Chondrocyte (in vitro differentiated cells): ENCODE data around the gene TMPRSS5. TPM values are rescaled to one million over a fixed set of nuclear protein-coding genes. Genes with fewer than 3 reads are reported as not detected.

Experiments used
- DNase-seq: peaks from one replicate; pipeline ENCODE4 v3.0.0; 2021; ENCODE audit warnings: mixed read lengths, low spot score
- H3K27ac Mint-ChIP-seq: one replicate; pipeline ENCODE4 v1.8.0; 2021; ENCODE audit warnings: mild to moderate bottlenecking, moderate library complexity, mixed read lengths; ENCODE audit not compliant: unreplicated experiment
- H3K27me3 Mint-ChIP-seq: 2 replicates; pipeline ENCODE4 v1.8.0; 2021; ENCODE audit warnings: low read depth, mixed read lengths
- H3K36me3 Mint-ChIP-seq: 2 replicates; pipeline ENCODE4 v1.8.0; 2021; ENCODE audit warnings: low read depth, mixed read lengths
- H3K4me1 Mint-ChIP-seq: 2 replicates; pipeline ENCODE4 v1.8.0; 2021; ENCODE audit warnings: low read depth, mild to moderate bottlenecking, mixed read lengths
- H3K4me3 Mint-ChIP-seq: one replicate; pipeline ENCODE4 v1.8.0; 2021; ENCODE audit warnings: mild to moderate bottlenecking, moderate library complexity, mixed read lengths; ENCODE audit not compliant: unreplicated experiment
- H3K9me3 Mint-ChIP-seq: 2 replicates; pipeline ENCODE4 v1.8.0; 2021; ENCODE audit warnings: low read depth, mixed read lengths
- total RNA-seq: library from RNA; stranded (reverse); gene quantifications from 3 replicates; pipeline ENCODE4 v1.2.1, GENCODE V29; 2021
- TF ChIP-seq, protein P1 (sequence below): fragments of 200-600 bp; sonication (generic); IDR thresholded peaks from 2 replicates; pipeline ENCODE4 v1.5.0; 2021; ENCODE audit warnings: antibody characterized with exemption, mild to moderate bottlenecking, moderate library complexity

TMPRSS5 gene
- total RNA-seq, 1 donor from 2014 or later, result 0.37 TPM

DNA sequence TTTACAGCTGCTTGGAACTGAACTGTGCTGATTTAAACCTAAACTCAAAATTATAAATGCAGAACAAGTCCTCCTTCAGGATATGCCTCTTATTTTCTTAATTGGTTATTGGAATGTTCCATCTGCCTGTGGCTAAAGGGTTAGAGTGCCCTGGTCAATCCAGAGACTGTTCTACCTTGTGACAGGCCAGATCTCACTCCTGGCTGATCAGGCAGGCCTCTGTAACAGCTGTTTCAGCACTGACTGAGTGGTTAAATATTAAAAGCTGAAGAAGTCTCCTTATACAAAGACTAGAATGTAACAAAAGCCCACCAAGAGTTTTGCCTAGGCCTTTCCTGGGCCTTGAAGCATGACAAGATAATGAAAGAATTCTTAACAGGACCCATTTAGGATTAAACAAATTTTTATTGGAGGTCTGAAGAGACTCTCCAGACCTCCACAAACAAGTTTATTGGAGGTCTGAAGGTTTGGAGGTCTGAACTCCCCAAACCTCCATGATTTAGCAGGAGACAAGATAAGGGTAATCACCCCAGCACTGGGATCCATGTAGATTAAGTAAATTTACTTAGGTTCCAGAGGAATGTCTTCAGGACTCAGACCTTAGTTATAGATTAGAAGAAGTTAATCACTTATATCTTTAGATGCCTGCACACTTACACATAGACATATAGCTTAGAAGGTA lies 35.8 kb downstream of the TMPRSS5 start:
- H3K9me3 Mint-ChIP-seq, result peaks cover 27% of the 10 kb centered on the region
- peaks cover 9% of the 10 kb centered on the region for H3K36me3 Mint-ChIP-seq
- peaks cover 21% of the 10 kb centered on the region for H3K4me1 Mint-ChIP-seq
- H3K27ac Mint-ChIP-seq, result no peak overlapping the region
- DNase-seq, result no peak
- H3K27me3 Mint-ChIP-seq, result peaks cover 2% of the 10 kb centered on the region
- TF ChIP-seq, protein P1, sequence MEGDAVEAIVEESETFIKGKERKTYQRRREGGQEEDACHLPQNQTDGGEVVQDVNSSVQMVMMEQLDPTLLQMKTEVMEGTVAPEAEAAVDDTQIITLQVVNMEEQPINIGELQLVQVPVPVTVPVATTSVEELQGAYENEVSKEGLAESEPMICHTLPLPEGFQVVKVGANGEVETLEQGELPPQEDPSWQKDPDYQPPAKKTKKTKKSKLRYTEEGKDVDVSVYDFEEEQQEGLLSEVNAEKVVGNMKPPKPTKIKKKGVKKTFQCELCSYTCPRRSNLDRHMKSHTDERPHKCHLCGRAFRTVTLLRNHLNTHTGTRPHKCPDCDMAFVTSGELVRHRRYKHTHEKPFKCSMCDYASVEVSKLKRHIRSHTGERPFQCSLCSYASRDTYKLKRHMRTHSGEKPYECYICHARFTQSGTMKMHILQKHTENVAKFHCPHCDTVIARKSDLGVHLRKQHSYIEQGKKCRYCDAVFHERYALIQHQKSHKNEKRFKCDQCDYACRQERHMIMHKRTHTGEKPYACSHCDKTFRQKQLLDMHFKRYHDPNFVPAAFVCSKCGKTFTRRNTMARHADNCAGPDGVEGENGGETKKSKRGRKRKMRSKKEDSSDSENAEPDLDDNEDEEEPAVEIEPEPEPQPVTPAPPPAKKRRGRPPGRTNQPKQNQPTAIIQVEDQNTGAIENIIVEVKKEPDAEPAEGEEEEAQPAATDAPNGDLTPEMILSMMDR, result no peak
- H3K4me3 Mint-ChIP-seq, result no peak overlapping the region

DNA sequence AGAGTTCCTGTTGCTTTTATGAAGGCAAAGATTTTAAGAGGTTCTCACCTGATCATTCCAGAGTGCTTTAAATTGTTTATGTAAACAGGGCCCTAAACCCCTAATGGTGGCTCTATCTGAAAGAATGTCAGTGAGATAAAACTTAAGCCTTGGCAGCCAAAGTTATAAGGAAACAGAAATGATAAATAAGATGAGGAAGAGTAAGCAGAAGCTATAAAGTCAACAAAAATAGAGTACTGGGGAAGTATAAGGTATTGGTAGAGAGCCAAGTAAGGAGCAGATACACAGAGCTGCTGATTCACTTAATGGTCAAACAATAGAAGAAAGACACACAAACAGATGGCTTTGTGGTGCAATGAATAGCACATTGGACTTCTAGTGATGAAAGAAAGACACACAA lies 37.9 kb downstream of the TMPRSS5 start:
- Mint-ChIP-seq H3K4me1 (peaks cover 24% of the 10 kb centered on the region), H3K27me3 (peaks cover 2% of the 10 kb centered on the region), H3K4me3 (no peak overlapping the region), H3K9me3 (peaks cover 36% of the 10 kb centered on the region), H3K36me3 (peaks cover 9% of the 10 kb centered on the region), H3K27ac (no peak overlapping the region)
- no peak for DNase-seq
- TF ChIP-seq, protein P1, result no peak

DNA sequence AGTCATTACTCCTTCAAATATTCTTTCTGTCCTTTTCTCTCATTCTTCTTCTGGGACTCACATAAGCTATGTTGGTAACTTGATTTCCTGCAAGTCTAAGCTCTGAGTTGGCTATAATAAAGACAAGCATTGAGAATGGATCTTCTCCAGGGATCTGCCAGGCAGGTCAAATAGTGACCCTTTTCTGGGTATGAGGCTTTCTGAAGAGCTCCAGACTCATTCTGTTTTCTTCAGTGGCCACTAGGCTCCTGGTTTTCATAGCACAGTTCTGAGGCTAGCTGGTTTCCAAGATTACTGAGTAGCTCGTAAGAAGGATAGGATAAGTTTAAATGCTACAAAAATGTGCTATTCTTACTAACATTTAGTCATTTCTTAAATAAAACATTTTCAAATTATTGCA lies 38.3 kb downstream of the TMPRSS5 start:
- peaks cover 24% of the 10 kb centered on the region for H3K4me1 Mint-ChIP-seq
- H3K4me3 Mint-ChIP-seq, result no peak overlapping the region
- DNase-seq, result no peak
- peaks cover 36% of the 10 kb centered on the region for H3K9me3 Mint-ChIP-seq
- TF ChIP-seq, protein P1, result no peak
- H3K27ac Mint-ChIP-seq, result no peak overlapping the region
- peaks cover 9% of the 10 kb centered on the region for H3K36me3 Mint-ChIP-seq
- H3K27me3 Mint-ChIP-seq, result no peaks in the 10 kb centered on the region

DNA sequence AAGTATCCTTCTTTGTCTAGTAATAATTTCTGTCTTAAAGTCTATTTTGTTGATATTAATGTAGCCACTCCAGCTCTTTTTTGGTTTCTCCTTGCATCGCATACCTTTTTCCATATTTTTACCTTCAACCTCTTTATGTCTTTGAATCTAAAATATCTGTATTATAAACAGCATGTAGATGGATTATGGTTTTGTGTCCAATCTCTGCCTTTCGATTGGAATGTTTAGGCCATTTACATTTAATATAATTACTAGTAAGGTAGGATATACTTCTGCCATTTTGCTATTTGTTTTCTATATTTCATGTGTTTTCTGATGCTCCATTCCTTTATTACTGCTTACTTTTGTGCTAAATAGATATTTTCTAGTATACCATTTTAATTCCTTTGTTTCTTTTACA lies 39.5 kb downstream of the TMPRSS5 start:
- no peak overlapping the region for H3K27ac Mint-ChIP-seq
- no peak overlapping the region for H3K4me3 Mint-ChIP-seq
- no peaks in the 10 kb centered on the region for H3K27me3 Mint-ChIP-seq
- peaks cover 9% of the 10 kb centered on the region for H3K36me3 Mint-ChIP-seq
- peaks cover 36% of the 10 kb centered on the region for H3K9me3 Mint-ChIP-seq
- TF ChIP-seq, protein P1, result no peak
- H3K4me1 Mint-ChIP-seq, result peaks cover 24% of the 10 kb centered on the region
- no peak for DNase-seq

DNA sequence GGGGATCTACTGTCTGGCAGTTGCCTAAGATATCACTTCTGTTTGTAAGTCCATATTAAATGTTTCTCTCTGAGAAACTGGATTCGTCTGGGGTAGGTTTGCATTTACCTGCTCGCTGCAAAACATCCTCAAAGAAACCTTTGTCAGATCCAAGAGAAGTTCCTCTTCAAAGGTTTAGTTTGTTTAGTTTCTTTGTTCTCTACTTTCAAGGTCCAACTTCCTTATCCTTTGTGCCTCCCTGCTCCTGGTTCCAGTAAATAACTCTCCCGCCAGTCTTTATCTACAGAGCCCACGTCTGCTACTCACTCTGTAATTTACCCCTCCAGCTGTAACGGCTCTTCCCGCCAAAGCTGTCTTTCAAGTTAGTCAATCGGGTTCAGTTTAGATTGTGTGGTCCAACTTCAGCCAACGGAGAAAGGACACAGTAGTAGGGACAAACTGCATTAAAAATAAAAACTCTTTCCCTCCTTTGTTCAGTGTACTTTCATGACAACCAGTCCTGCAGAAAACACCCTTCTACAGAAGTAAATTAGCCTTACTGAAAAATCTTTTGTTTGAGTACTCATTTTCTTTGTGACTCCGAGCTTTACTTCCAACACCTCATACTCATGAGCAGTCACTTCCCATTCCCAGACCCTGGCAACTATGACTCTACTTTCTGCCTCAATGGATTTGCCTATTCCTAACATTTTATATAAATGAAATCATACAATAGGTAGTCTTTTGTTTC lies 41.0 kb downstream of the TMPRSS5 start:
- Mint-ChIP-seq H3K27me3 (no peaks in the 10 kb centered on the region), H3K27ac (no peak overlapping the region), H3K4me1 (peaks cover 24% of the 10 kb centered on the region), H3K4me3 (no peak overlapping the region), H3K36me3 (peaks cover 9% of the 10 kb centered on the region), H3K9me3 (peaks cover 36% of the 10 kb centered on the region)
- DNase-seq, result no peak
- TF ChIP-seq, protein P1, result no peak
